Measurements from ENCODE around the gene RGS18.

GRCh38 chr1:192159014-192159413 lies 752 bp downstream of the RGS18 start:
- no peak for TF ChIP-seq CTCF (conservative IDR thresholded peaks at IDR 0.05; ENCODE audit: low read depth, low read length)
- TF ChIP-seq EZH2 (IDR thresholded peaks at IDR 0.05; ENCODE audit: low read length, unreplicated experiment) = no peak
- no peak for TF ChIP-seq EZH2phosphoT487 (IDR thresholded peaks at IDR 0.05; ENCODE audit: borderline replicate concordance, low read length)

Data from PC-3 (cell line).